OCI-LY1 (cell line): ENCODE results near the gene APLN.

Source experiments
- CTCF ChIP-seq: fragments of 200-600 bp; sonication (generic), shearing (Covaris generic); IDR thresholded peaks from 2 replicates; pipeline ENCODE4 v1.5.1; 2017; ENCODE audit warnings: mild to moderate bottlenecking, antibody characterized with exemption, low read length, moderate library complexity, mixed read lengths
- EZH2 ChIP-seq: fragments of 200-600 bp; sonication (generic), shearing (Covaris generic); IDR thresholded peaks from 2 replicates; pipeline ENCODE4 v1.8.0; 2017; ENCODE audit warnings: borderline replicate concordance, mixed run types, mild to moderate bottlenecking, antibody characterized with exemption, low read length, moderate library complexity, mixed read lengths

GRCh38 chrX:129695535-129695934 is 40.8 kb upstream of the APLN start:
- TF ChIP-seq CTCF = no peak
- no peak for TF ChIP-seq EZH2
